ENCODE data around the gene DYNC2I2.
"Not testable (repeated sequence)": the region's sequence is repeated elsewhere in the genome, so short reads cannot be mapped to it uniquely, and the experiment has no call there.

The DYNC2I2 gene

DNA sequence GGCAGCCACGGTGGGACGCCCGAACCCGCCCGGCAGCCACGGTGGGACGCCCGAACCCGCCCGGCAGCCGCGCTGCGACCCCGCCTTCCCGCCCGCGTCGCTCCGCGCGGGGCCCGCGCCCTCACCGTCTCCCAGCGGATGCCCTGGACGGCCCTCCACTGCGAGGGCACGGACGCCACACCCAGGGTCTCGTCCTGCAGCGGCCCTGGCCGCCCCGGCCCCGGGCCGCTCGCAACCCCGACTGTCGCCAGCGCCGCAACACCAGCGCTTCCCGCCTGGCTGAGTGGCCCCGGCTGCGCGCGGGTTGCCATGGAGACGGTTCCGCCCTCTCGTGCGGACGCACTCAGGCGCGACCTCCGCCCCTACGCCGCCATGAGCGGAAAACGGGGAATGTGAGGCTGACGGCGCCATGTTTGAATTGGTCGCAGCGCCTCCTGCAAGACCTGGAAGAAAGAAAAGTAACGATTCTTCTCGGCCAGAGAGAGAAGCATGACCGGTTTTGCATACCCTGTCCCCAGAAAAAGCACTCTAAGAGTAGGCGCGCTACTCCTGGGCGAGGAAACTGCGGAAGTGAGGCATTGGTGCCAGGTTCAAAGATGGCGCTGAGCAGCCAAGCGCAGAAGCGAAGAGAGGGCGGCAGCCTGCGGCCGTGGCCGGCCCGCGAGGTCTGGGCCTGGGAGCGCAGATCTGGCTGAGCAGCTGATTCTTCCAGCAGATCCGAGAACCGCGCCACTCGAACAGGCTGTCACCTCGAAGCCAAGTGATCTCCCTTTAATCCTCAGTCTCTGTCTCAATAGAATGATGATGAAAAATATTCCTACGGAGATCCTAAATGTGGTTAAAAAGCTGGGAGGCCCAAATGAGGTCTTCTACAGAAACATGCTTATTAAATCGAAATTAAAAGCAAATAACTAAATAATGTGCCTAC is at the start of gene DYNC2I2:
Gene DYNC2I2 (minus strand): TSS at position 432 of the 928 bp plus-strand sequence. CDS start 121 bp downstream, at position 311.
- Histone ChIP-seq H3K4me1 (ENCODE audit: insufficient read depth, low read length) (peaks cover 3% of the 10 kb centered on the region), H3K4me3 (ENCODE audit: low read depth in 1 of 2, low read length in 2 of 2) (peak within 1 kb of the TSS; percentile 79 to 92), H3K9ac (ENCODE audit: low read length) (peak within 1 kb of the TSS; percentile 81), H3K9me3 (ENCODE audit: low read length) (no peaks in the 10 kb centered on the region), H3K27me3 (ENCODE audit: control insufficient read depth in 1 of 2, insufficient read depth in 2 of 2, low read length in 2 of 2) (no peaks in the 10 kb centered on the region), H3K27ac (ENCODE audit: low read depth, low read length) (peak within 1 kb of the TSS; percentile 87), H3K36me3 (ENCODE audit: insufficient read depth, low read length) (no peaks in the 10 kb centered on the region)

DNA sequence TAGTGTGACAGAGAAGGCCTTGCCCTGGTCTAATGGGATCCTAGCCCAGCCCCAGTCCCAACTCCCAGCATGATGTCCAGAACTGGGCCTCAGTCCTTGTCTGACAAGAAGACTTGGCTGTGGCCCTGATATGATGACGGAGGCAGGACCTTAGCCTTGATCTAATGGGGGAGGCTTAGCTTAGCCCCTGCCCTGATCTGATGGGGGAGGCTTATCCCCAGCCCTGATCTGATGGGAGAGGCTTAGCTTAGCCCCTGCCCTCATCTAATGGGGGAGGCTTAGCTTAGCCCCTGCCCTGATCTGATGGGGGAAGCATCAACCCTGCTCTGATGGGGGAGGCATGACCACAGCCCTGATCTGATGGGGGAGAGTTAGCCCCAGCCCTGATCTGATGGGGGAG is 49.4 kb upstream of the DYNC2I2 start:
- no peak overlapping the region for H3K27ac ChIP-seq (ENCODE audit: low read depth, low read length)
- no peak overlapping the region for H3K4me3 ChIP-seq (ENCODE audit: low read depth in 1 of 2, low read length in 2 of 2)
- H3K4me1 ChIP-seq (ENCODE audit: insufficient read depth, low read length), result no peaks in the 10 kb centered on the region
- no peaks in the 10 kb centered on the region for H3K36me3 ChIP-seq (ENCODE audit: insufficient read depth, low read length)
- no peaks in the 10 kb centered on the region for H3K9me3 ChIP-seq (ENCODE audit: low read length)
- no peak overlapping the region for H3K9ac ChIP-seq (ENCODE audit: low read length)
- no peaks in the 10 kb centered on the region for H3K27me3 ChIP-seq (ENCODE audit: control insufficient read depth in 1 of 2, insufficient read depth in 2 of 2, low read length in 2 of 2)

DNA sequence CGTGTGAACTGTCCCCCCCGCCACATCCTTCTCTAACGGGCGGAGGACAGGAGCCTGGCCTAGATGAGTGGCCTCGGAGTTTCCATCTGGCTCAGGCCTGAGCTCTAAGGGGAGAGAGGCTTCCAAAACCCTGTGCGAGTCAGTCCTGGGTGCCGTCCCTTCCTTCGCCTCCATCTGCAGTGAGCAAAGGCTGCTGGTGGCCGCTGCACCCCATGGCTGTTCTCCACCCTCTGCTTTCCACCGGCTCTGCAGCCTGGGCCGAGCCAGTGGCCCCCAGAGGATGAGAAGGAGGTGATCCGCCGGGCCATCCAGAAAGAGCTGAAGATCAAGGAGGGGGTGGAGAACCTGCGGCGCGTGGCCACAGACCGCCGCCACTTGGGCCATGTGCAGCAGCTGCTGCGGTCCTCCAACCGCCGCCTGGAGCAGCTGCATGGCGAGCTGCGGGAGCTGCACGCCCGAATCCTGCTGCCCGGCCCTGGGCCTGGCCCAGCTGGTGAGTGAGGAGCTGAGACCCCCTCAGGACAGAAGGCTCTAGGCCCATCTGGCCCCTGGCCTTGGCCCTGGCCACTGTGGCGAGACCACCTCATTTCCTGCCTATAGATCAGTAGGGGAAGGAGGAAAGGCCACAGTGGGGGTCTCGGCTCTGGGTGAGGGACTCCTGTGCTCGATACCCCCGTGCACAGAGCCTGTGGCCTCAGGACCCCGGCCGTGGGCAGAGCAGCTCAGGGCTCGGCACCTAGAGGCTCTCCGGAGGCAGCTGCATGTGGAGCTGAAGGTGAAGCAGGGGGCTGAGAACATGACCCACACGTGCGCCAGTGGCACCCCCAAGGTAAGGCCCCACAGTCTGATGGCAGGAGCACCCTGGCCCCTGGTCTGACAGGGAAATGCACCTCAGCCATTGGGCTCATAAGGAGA is 48.7 kb upstream of the DYNC2I2 start:
- Histone ChIP-seq H3K36me3 (ENCODE audit: insufficient read depth, low read length) (no peaks in the 10 kb centered on the region), H3K9me3 (ENCODE audit: low read length) (no peaks in the 10 kb centered on the region), H3K4me3 (ENCODE audit: low read depth in 1 of 2, low read length in 2 of 2) (no peak overlapping the region), H3K27me3 (ENCODE audit: control insufficient read depth in 1 of 2, insufficient read depth in 2 of 2, low read length in 2 of 2) (no peaks in the 10 kb centered on the region), H3K9ac (ENCODE audit: low read length) (no peak overlapping the region), H3K4me1 (ENCODE audit: insufficient read depth, low read length) (no peaks in the 10 kb centered on the region), H3K27ac (ENCODE audit: low read depth, low read length) (no peak overlapping the region)

DNA sequence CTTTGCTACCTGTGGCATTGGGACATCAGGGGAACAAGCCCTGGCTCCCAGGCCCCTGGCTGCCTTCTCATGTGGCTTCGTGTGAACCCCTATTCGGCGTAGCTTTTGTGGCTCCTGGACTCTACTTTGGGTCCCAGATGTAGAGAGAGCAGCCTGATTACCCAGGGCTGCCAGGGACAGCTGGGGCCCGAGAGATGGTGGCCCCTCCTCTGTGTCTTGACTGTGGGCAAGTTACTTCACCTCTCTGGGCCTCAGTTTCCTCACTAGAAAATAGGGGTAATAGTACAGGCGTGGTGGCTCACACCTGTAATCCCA is 47.7 kb upstream of the DYNC2I2 start:
- H3K27me3 ChIP-seq (ENCODE audit: control insufficient read depth in 1 of 2, insufficient read depth in 2 of 2, low read length in 2 of 2), result no peaks in the 10 kb centered on the region
- no peaks in the 10 kb centered on the region for H3K4me1 ChIP-seq (ENCODE audit: insufficient read depth, low read length)
- no peak overlapping the region for H3K27ac ChIP-seq (ENCODE audit: low read depth, low read length)
- H3K9ac ChIP-seq (ENCODE audit: low read length), result no peak overlapping the region
- H3K9me3 ChIP-seq (ENCODE audit: low read length), result no peaks in the 10 kb centered on the region
- no peak overlapping the region for H3K4me3 ChIP-seq (ENCODE audit: low read depth in 1 of 2, low read length in 2 of 2)
- no peaks in the 10 kb centered on the region for H3K36me3 ChIP-seq (ENCODE audit: insufficient read depth, low read length)

DNA sequence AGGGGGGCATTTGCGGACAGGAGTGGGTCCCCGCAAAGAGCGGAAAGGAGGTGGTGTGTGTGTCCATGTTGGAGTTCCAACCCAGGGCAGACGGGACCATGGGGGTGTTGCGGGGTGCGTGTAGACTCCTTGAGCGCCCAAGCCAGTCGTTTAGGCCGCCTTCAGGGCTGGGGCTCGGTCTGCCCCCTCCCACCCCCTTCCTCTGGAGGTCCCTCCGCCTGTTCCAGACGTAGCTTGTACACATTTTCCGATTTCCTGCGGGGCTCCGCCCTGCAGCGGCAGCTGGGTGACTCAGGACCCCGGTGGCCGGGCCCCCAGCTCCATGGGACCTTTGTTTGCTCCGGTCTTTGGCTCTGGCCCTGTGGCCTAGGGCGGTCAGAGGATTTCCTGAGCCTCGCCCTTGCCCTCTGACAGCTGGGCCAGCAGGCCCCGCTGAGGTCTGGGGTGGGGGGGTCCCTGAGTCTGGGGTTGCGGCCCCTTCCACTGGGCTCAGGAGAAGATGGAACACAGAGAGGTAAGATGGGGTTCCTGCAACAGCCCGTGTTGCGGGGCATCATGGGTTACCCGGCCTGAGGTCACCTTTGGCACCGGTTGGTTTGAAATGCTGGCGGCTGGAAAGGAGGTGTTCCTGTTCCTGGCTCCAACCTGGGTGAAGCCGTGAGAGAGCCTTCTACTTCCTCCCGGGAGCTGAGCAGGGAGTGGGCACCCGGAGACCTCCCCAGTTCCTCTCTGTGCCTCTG is 47.1 kb upstream of the DYNC2I2 start:
- H3K9ac ChIP-seq (ENCODE audit: low read length), result no peak overlapping the region
- no peak overlapping the region for H3K27ac ChIP-seq (ENCODE audit: low read depth, low read length)
- peak overlapping the region in 1 of 2 donors; percentile 55 for H3K4me3 ChIP-seq (ENCODE audit: low read depth in 1 of 2, low read length in 2 of 2)
- no peaks in the 10 kb centered on the region for H3K4me1 ChIP-seq (ENCODE audit: insufficient read depth, low read length)
- no peaks in the 10 kb centered on the region for H3K9me3 ChIP-seq (ENCODE audit: low read length)
- H3K27me3 ChIP-seq (ENCODE audit: control insufficient read depth in 1 of 2, insufficient read depth in 2 of 2, low read length in 2 of 2), result no peaks in the 10 kb centered on the region
- no peaks in the 10 kb centered on the region for H3K36me3 ChIP-seq (ENCODE audit: insufficient read depth, low read length)

DNA sequence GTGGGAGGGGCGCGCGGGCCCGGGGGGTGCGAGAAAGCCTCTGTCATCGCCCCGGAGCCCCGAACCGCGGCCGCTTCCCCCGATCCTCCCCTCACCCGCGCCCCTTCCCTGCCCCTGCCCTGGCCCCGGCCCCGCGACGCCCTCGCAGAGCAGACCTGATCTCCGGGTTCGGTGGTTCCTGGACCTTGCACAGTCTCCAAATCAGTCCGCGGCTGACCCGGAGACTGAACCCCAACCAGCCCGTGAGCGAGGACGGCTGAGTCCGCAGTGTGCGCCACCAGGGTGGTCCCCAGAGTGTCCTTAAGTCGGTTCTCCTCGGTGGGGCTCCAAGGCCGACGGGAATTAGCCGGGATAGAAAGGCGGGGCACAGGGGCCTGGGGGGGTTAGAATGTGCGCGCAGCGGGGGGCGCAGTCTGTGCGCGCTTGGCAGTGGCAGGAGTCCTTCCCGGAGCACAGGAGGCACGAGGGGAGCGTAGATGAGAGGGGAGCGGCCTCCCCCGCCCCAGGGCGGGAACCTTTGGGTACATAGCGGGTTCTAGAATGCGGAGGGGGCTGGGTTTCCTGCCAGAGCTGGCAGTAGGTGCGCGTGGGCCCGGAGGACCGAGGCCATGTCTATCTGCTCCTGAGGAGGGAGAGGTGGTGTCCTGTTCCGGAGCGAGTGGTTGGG is 46.4 kb upstream of the DYNC2I2 start:
- Histone ChIP-seq H3K9ac (ENCODE audit: low read length) (no peak overlapping the region), H3K36me3 (ENCODE audit: insufficient read depth, low read length) (no peaks in the 10 kb centered on the region), H3K4me1 (ENCODE audit: insufficient read depth, low read length) (no peaks in the 10 kb centered on the region), H3K27ac (ENCODE audit: low read depth, low read length) (peak overlapping the region; percentile 10), H3K4me3 (ENCODE audit: low read depth in 1 of 2, low read length in 2 of 2) (peak overlapping the region; percentile 55 to 64), H3K9me3 (ENCODE audit: low read length) (no peaks in the 10 kb centered on the region), H3K27me3 (ENCODE audit: control insufficient read depth in 1 of 2, insufficient read depth in 2 of 2, low read length in 2 of 2) (no peaks in the 10 kb centered on the region)

DNA sequence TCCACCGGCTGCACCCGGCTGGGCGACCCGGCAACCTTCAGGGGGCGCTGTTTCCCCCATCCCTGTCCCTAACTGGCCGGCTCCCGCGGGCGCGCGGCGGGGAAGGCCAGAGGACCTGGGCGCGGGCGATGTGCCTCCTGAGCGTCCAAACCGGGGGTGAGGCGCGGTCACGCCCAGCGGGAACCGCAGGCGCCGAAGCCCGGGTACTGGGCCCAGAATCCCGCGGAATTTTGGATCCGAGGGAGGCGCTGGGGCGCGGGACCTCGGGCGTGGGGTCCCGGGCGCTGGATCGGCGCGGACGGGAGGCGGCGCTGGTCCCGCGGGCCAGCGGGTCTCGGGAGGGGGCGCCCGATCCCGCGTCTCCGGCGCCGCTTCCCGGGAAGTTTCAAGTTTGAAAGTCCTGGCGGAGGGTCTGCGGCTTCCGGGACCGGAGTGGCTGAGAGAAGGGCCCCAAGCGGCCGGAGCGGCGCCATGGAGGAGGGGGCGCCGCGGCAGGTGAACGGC is 45.9 kb upstream of the DYNC2I2 start, which contains the start of gene PKN3:
Gene PKN3 (plus strand): TSS at position 59 of the 504 bp plus-strand sequence. CDS start 413 bp downstream, at position 472.
- no peaks in the 10 kb centered on the region for H3K9me3 ChIP-seq (ENCODE audit: low read length)
- H3K27me3 ChIP-seq (ENCODE audit: control insufficient read depth in 1 of 2, insufficient read depth in 2 of 2, low read length in 2 of 2), result no peaks in the 10 kb centered on the region
- H3K4me1 ChIP-seq (ENCODE audit: insufficient read depth, low read length), result no peaks in the 10 kb centered on the region
- no peaks in the 10 kb centered on the region for H3K36me3 ChIP-seq (ENCODE audit: insufficient read depth, low read length)
- H3K9ac ChIP-seq (ENCODE audit: low read length), result no peak within 1 kb of the TSS
- H3K4me3 ChIP-seq (ENCODE audit: low read depth in 1 of 2, low read length in 2 of 2), result peak within 1 kb of the TSS; percentile 55 to 64
- peak within 1 kb of the TSS; percentile 10 for H3K27ac ChIP-seq (ENCODE audit: low read depth, low read length)

DNA sequence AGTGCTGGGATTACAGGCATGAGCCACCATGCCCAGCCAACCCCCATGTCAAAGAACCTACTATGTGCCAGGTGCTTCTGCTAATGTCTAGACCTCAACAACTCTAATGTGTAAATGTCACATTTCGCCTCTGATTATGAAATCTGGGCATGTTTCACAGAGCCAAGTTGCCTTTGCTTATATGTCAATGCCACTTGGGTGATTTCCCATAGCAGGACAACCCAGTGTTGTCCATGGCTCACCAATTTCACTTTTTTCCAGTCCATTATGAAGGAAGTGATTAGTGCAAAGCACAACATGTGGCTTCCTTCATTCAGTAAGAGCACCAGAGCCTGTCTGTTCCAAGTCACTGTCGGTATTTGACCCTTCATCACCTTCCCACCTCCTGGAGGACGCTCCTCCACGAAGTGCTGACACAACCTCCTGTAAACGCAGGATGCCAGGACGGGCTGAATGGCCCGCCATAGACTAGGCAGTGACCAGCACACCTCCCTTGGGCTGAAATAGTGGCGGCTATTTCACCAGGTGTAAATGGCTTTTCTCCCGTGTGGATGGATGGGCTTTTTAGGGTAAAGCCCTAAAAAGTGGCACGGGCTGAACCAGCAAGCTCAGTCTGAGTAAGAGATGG is 44.7 kb upstream of the DYNC2I2 start:
- Histone ChIP-seq H3K27ac (ENCODE audit: low read depth, low read length) (no peak overlapping the region), H3K9ac (ENCODE audit: low read length) (no peak overlapping the region), H3K4me1 (ENCODE audit: insufficient read depth, low read length) (no peaks in the 10 kb centered on the region), H3K36me3 (ENCODE audit: insufficient read depth, low read length) (no peaks in the 10 kb centered on the region), H3K4me3 (ENCODE audit: low read depth in 1 of 2, low read length in 2 of 2) (no peak overlapping the region), H3K27me3 (ENCODE audit: control insufficient read depth in 1 of 2, insufficient read depth in 2 of 2, low read length in 2 of 2) (no peaks in the 10 kb centered on the region), H3K9me3 (ENCODE audit: low read length) (no peaks in the 10 kb centered on the region)

DNA sequence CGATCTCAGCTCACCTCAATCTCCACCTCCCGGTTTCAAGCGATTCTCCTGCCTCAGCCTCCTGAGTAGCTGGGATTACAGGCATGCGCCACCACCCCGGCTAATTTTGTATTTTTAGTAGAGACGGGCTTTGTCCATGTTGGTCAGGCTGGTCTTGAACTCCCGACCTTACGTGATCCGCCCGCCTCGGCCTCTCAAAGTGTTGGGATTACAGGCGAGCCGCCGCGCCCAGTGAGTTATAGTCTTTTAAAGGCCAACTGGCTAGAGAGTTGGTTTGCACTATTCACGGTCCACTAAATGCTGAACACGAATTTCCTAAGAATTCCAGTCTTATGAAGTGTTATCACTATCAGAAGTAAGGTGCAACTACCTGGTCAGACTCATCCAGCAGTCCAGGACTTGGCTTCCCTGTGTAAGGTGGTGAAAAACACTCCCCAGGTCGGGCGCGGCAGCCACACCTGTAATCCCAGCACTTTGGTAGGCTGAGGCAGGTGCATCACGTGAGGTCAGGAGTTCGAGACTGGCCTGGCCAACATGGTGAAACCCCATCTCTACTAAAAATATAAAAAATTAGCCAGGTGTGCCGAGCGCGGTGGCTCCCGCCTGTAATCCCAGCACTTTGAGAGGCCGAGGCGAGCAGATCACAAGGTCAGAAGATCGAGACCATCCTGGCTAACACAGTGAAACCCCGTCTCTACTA is 42.6 kb upstream of the DYNC2I2 start:
- not testable (repeated sequence) for H3K4me3 ChIP-seq (ENCODE audit: low read depth in 1 of 2, low read length in 2 of 2); H3K27ac ChIP-seq (ENCODE audit: low read depth, low read length); H3K36me3 ChIP-seq (ENCODE audit: insufficient read depth, low read length); H3K9ac ChIP-seq (ENCODE audit: low read length); H3K4me1 ChIP-seq (ENCODE audit: insufficient read depth, low read length); H3K27me3 ChIP-seq (ENCODE audit: control insufficient read depth in 1 of 2, insufficient read depth in 2 of 2, low read length in 2 of 2); H3K9me3 ChIP-seq (ENCODE audit: low read length)
